Measurements from ENCODE around the gene TMEM201. TPM values are rescaled to one million over a fixed set of nuclear protein-coding genes. Genes with fewer than 3 reads are reported as not detected.

Gene TMEM201
- total RNA-seq, 1 donor, result 8.9 TPM

DNA sequence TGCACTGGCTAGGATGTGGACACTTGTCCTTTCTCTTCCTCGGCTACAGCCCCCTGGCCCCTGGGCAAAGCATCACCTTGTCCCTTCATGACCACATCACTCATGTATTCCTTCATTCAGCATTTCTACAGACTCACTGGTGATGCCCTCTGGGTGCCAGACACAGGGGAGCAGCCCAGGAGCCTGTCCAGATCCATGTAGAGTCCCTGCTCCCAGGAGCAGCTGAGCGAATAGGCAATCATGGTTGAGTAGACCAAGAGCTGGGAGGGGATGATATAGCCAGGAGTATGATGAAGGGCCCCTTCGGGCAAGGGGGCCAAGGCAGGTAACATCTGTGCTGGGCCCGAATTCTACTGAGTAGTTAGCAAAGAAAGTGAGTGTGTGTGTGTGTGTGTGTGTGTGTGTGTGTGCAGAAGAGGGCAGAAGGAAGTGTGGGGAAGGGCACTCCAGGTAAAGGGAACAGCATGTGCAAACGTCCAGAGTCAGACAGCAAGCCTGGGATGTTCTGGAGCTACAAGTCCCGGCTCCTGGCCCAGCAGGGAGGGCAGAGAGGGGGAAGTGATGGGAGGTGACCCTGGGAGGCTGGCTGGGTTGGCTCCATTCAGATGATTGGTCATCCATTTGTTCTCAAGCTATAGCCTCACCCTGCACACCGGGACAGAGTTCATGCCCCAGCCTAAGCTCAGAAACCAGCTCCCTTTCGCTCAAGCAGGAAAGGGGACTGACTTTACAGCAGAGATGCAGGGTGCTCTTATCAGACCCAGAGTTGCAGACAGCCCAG lies 41.8 kb downstream of the TMEM201 start:
- no peak for TF ChIP-seq CTCF (IDR thresholded peaks at IDR 0.05; ENCODE audit: insufficient read depth, low read length)
- no peak overlapping the region for H3K4me3 ChIP-seq (ENCODE audit: low read depth, low read length)
- DNase-seq (ENCODE audit: low read depth), result no peak

GRCh38 chr1:9631613-9632012 lies 42.9 kb downstream of the TMEM201 start:
- H3K4me3 ChIP-seq (ENCODE audit: low read depth, low read length), result no peak overlapping the region
- no peak for DNase-seq (ENCODE audit: low read depth)
- TF ChIP-seq CTCF (IDR thresholded peaks at IDR 0.05; ENCODE audit: insufficient read depth, low read length), result no peak

- TF ChIP-seq CTCF (IDR thresholded peaks at IDR 0.05; ENCODE audit: insufficient read depth, low read length), result no peak
- DNase-seq (ENCODE audit: low read depth), result no peak
- H3K4me3 ChIP-seq (ENCODE audit: low read depth, low read length), result no peak overlapping the region
Measured at GRCh38 chr1:9633493-9633892, 44.8 kb downstream of the TMEM201 start.

- no peak for TF ChIP-seq CTCF (IDR thresholded peaks at IDR 0.05; ENCODE audit: insufficient read depth, low read length)
- H3K4me3 ChIP-seq (ENCODE audit: low read depth, low read length), result no peak overlapping the region
- DNase-seq (ENCODE audit: low read depth), result no peak
Measured at GRCh38 chr1:9634582-9634981, 45.9 kb downstream of the TMEM201 start.

DNA sequence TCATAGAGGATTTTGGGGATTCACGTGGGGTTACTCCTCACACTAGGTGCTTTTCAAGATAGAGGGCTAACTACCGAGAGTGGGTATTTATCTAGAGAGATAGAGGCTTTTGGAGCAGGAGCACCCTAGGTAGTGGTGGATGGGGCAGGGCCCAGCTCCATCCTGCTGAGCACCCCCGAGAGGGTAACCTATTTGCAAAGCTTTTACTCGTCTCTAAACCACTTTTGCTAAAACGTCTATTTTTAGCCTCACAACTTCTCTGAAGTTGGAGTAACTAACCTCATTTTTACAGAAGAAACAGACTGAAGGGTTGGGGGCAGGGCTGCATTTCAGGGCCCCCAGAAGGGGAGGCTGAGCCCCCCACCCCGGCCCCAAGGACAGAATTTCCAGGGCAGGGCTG lies 50.5 kb downstream of the TMEM201 start:
- DNase-seq (ENCODE audit: low read depth), result no peak
- H3K4me3 ChIP-seq (ENCODE audit: low read depth, low read length), result no peak overlapping the region
- TF ChIP-seq CTCF (IDR thresholded peaks at IDR 0.05; ENCODE audit: insufficient read depth, low read length), result no peak

DNA sequence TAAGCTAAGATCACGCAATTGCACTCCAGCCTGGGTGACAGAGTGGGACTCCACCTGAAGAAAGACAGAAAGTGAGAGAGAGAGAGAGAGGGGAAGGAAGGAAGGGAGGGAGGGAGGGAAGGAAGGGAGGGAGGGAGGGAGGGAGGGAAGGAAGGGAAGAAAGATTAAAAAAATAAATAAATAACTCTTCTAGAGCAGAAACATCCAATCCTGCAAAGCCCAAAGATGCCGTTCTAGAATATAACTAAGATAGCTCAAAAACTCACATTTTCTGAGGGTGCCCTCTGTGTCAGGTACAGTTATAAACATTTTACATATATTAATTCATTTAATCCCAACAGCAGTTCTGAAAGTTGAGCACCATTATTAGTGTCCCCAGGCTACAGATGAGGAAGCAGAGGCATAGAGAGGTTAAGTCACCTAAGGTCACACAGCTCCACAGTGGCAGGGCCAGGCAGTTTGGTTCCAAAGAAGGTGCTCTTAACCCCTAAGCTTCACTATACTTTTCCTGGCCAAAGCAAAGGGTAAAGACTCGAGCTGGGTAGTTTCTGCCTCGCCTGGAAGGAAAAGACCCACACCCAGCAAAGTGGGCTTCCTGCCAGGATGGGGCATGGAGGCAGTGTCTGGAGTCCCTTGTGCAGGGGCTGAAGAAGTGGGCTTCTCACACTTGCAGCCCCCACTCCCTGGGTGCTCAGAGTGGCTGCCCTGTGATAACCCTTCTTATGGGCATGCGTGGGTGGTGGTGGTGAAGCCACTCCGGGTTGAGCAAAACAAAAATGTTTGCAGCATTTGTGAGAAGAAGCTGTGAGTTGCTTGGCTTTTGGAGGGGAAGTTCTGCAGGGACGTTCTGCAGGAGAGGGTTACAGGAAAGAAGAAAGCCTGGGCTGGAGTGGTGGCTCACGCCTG lies 54.9 kb downstream of the TMEM201 start:
- no peak for TF ChIP-seq CTCF (IDR thresholded peaks at IDR 0.05; ENCODE audit: insufficient read depth, low read length)

More for the DNA sequence above, 54.9 kb downstream of the TMEM201 start:
- no peak for DNase-seq (ENCODE audit: low read depth)
- no peak overlapping the region for H3K4me3 ChIP-seq (ENCODE audit: low read depth, low read length)
